Memory B cell (primary cell): Measurements from ENCODE around the gene TMEM240.

Experiments
- ATAC-seq: fragments of 150-1000 bp; cut with Tn5 transposase; 2 replicates; pipeline ENCODE4 v1.10.0; 2021; ENCODE audit warnings: low read depth, mild to moderate bottlenecking, moderate library complexity
- DNase-seq, 2 donors: peaks; one replicate each; pipeline ENCODE4 v3.0.0; 2022; ENCODE audit warnings: low spot score in 2 of 2
- H3K27ac Mint-ChIP-seq: one replicate; pipeline ENCODE4 v1.8.0; 2022; ENCODE audit warnings: mild to moderate bottlenecking, moderate library complexity, mixed read lengths
- H3K27me3 Mint-ChIP-seq: one replicate; pipeline ENCODE4 v1.8.0; 2022; ENCODE audit warnings: mixed read lengths
- H3K36me3 Mint-ChIP-seq: one replicate; pipeline ENCODE4 v1.8.0; 2022; ENCODE audit warnings: mild to moderate bottlenecking, mixed read lengths
- H3K4me1 Mint-ChIP-seq: one replicate; pipeline ENCODE4 v1.8.0; 2022; ENCODE audit warnings: mixed read lengths
- H3K4me3 Mint-ChIP-seq: one replicate; pipeline ENCODE4 v1.8.0; 2022; ENCODE audit warnings: mild to moderate bottlenecking, moderate library complexity, mixed read lengths
- H3K9me3 Mint-ChIP-seq: one replicate; pipeline ENCODE4 v1.8.0; 2022; ENCODE audit warnings: mixed read lengths

TMEM240 gene

GRCh38 chr1:1540090-1540817, at the start of gene TMEM240:
Gene TMEM240 (minus strand): TSS chr1:1540624. CDS start chr1:1540346, 278 bp downstream.
- Mint-ChIP-seq H3K36me3 (peaks cover 5% of the 10 kb centered on the region), H3K4me3 (peak within 1 kb of the TSS; percentile 86), H3K27me3 (peaks cover 4% of the 10 kb centered on the region), H3K27ac (no peak within 1 kb of the TSS), H3K9me3 (no peaks in the 10 kb centered on the region), H3K4me1 (peaks cover 5% of the 10 kb centered on the region)
- ATAC-seq, result peak; percentile 67
- no peak for DNase-seq

- Mint-ChIP-seq H3K9me3 (no peaks in the 10 kb centered on the region), H3K36me3 (no peaks in the 10 kb centered on the region), H3K27me3 (peaks cover 5% of the 10 kb centered on the region), H3K4me3 (no peak overlapping the region), H3K27ac (no peak overlapping the region), H3K4me1 (no peaks in the 10 kb centered on the region)
- DNase-seq (no peak), ATAC-seq (no peak)
Measured at GRCh38 chr1:1583347-1584010, 43.1 kb upstream of the TMEM240 start.

GRCh38 chr1:1582585-1583346, 42.3 kb upstream of the TMEM240 start:
- DNase-seq (no peak), ATAC-seq (peak; percentile 43)
- Mint-ChIP-seq H3K4me1 (no peaks in the 10 kb centered on the region), H3K27me3 (peaks cover 5% of the 10 kb centered on the region), H3K36me3 (no peaks in the 10 kb centered on the region), H3K27ac (no peak overlapping the region), H3K4me3 (no peak overlapping the region), H3K9me3 (no peaks in the 10 kb centered on the region)

- H3K4me3 Mint-ChIP-seq, result no peak overlapping the region
- no peaks in the 10 kb centered on the region for H3K9me3 Mint-ChIP-seq
- no peaks in the 10 kb centered on the region for H3K36me3 Mint-ChIP-seq
- no peak overlapping the region for H3K27ac Mint-ChIP-seq
- H3K27me3 Mint-ChIP-seq, result peaks cover 3% of the 10 kb centered on the region
- DNase-seq (no peak), ATAC-seq (no peak)
- peaks cover 8% of the 10 kb centered on the region for H3K4me1 Mint-ChIP-seq
Measured at GRCh38 chr1:1578371-1578940, 38.0 kb upstream of the TMEM240 start.

GRCh38 chr1:1577367-1578011, 37.1 kb upstream of the TMEM240 start:
- no peak overlapping the region for H3K27ac Mint-ChIP-seq

GRCh38 chr1:1574721-1575537, 34.5 kb upstream of the TMEM240 start, which contains the start of gene SSU72:
Gene SSU72 (minus strand): TSS chr1:1574863. CDS start chr1:1574557, 306 bp downstream.
- H3K27ac Mint-ChIP-seq, result peak within 1 kb of the TSS; percentile 99
- ATAC-seq (peak; percentile 88), DNase-seq (peak; percentile 89 to 97)
- no peaks in the 10 kb centered on the region for H3K27me3 Mint-ChIP-seq
- peak within 1 kb of the TSS; percentile 96 for H3K4me3 Mint-ChIP-seq
- H3K36me3 Mint-ChIP-seq, result no peaks in the 10 kb centered on the region
- peaks cover 16% of the 10 kb centered on the region for H3K4me1 Mint-ChIP-seq
- H3K9me3 Mint-ChIP-seq, result no peaks in the 10 kb centered on the region

More at GRCh38 chr1:1577367-1578011, 37.1 kb upstream of the TMEM240 start:
- Mint-ChIP-seq H3K27me3 (peaks cover 1% of the 10 kb centered on the region), H3K9me3 (no peaks in the 10 kb centered on the region), H3K36me3 (no peaks in the 10 kb centered on the region), H3K4me1 (peaks cover 12% of the 10 kb centered on the region), H3K4me3 (no peak overlapping the region)
- DNase-seq (no peak), ATAC-seq (no peak)

- Mint-ChIP-seq H3K27ac (peak overlapping the region; percentile 99), H3K9me3 (no peaks in the 10 kb centered on the region), H3K4me1 (peaks cover 18% of the 10 kb centered on the region), H3K36me3 (peaks cover 2% of the 10 kb centered on the region), H3K4me3 (peak overlapping the region; percentile 96), H3K27me3 (no peaks in the 10 kb centered on the region)
- ATAC-seq, result peak; percentile 75
- peak in 1 of 2 donors; percentile 20 for DNase-seq
Measured at GRCh38 chr1:1573843-1574720, 33.7 kb upstream of the TMEM240 start.

GRCh38 chr1:1569341-1569740, 28.9 kb upstream of the TMEM240 start:
- Mint-ChIP-seq H3K9me3 (no peaks in the 10 kb centered on the region), H3K4me3 (no peak overlapping the region), H3K4me1 (peaks cover 25% of the 10 kb centered on the region), H3K27ac (no peak overlapping the region), H3K27me3 (no peaks in the 10 kb centered on the region), H3K36me3 (peaks cover 11% of the 10 kb centered on the region)
- no peak for ATAC-seq
- DNase-seq, result no peak

GRCh38 chr1:1567891-1568291, 27.5 kb upstream of the TMEM240 start:
- ATAC-seq (no peak), DNase-seq (no peak)
- Mint-ChIP-seq H3K27me3 (no peaks in the 10 kb centered on the region), H3K4me3 (no peak overlapping the region), H3K27ac (no peak overlapping the region), H3K4me1 (peaks cover 18% of the 10 kb centered on the region), H3K36me3 (peaks cover 18% of the 10 kb centered on the region), H3K9me3 (no peaks in the 10 kb centered on the region)

- DNase-seq, result no peak
- no peaks in the 10 kb centered on the region for H3K9me3 Mint-ChIP-seq
- no peaks in the 10 kb centered on the region for H3K27me3 Mint-ChIP-seq
- ATAC-seq, result no peak
- H3K36me3 Mint-ChIP-seq, result peaks cover 18% of the 10 kb centered on the region
- H3K4me1 Mint-ChIP-seq, result peaks cover 18% of the 10 kb centered on the region
- peak overlapping the region; percentile 31 for H3K27ac Mint-ChIP-seq
- no peak overlapping the region for H3K4me3 Mint-ChIP-seq
Measured at GRCh38 chr1:1567152-1567875, 26.9 kb upstream of the TMEM240 start.

GRCh38 chr1:1565340-1565739, 24.9 kb upstream of the TMEM240 start:
- H3K4me3 Mint-ChIP-seq, result no peak overlapping the region
- ATAC-seq, result no peak
- peaks cover 15% of the 10 kb centered on the region for H3K4me1 Mint-ChIP-seq
- peaks cover 23% of the 10 kb centered on the region for H3K36me3 Mint-ChIP-seq
- H3K27me3 Mint-ChIP-seq, result no peaks in the 10 kb centered on the region
- peak overlapping the region; percentile 65 for H3K27ac Mint-ChIP-seq
- no peak for DNase-seq
- no peaks in the 10 kb centered on the region for H3K9me3 Mint-ChIP-seq

GRCh38 chr1:1564268-1564667, 23.8 kb upstream of the TMEM240 start:
- no peak for ATAC-seq
- Mint-ChIP-seq H3K4me1 (peaks cover 12% of the 10 kb centered on the region), H3K9me3 (no peaks in the 10 kb centered on the region), H3K36me3 (peaks cover 21% of the 10 kb centered on the region), H3K4me3 (no peak overlapping the region), H3K27ac (peak overlapping the region; percentile 65), H3K27me3 (no peaks in the 10 kb centered on the region)
- DNase-seq, result no peak
